ENCODE data around the gene PACRG.

Gene PACRG

DNA sequence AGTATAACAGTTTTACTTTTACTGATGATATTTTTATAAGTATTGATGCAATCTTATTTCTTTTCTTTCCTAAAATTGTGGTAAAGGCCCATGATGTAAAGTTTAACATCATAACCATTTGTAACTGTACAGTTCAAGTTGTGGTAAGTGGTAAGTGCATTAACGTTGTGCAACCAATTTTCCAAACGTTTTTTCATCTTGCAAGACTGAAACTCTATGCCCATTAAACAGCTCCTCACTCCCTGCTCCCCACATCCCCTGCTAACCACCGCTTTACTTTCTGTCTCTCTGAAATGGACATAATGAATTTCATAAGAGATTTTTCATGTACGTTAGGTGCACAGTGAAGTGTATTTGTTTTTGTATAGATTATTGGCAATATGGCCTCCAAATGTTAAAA lies 106.0 kb downstream of the PACRG start:
- CTCF ChIA-PET: no interaction called here
- TF ChIP-seq, protein P1, sequence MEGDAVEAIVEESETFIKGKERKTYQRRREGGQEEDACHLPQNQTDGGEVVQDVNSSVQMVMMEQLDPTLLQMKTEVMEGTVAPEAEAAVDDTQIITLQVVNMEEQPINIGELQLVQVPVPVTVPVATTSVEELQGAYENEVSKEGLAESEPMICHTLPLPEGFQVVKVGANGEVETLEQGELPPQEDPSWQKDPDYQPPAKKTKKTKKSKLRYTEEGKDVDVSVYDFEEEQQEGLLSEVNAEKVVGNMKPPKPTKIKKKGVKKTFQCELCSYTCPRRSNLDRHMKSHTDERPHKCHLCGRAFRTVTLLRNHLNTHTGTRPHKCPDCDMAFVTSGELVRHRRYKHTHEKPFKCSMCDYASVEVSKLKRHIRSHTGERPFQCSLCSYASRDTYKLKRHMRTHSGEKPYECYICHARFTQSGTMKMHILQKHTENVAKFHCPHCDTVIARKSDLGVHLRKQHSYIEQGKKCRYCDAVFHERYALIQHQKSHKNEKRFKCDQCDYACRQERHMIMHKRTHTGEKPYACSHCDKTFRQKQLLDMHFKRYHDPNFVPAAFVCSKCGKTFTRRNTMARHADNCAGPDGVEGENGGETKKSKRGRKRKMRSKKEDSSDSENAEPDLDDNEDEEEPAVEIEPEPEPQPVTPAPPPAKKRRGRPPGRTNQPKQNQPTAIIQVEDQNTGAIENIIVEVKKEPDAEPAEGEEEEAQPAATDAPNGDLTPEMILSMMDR (conservative IDR thresholded peaks at IDR 0.05; ENCODE audit: low read depth): no peak
- DNase-seq (ENCODE audit: low spot score): no peak
- H3K27ac ChIP-seq: no peak overlapping the region
- POLR2A ChIA-PET (ENCODE audit: low non-redundant PET): no interaction called here

DNA sequence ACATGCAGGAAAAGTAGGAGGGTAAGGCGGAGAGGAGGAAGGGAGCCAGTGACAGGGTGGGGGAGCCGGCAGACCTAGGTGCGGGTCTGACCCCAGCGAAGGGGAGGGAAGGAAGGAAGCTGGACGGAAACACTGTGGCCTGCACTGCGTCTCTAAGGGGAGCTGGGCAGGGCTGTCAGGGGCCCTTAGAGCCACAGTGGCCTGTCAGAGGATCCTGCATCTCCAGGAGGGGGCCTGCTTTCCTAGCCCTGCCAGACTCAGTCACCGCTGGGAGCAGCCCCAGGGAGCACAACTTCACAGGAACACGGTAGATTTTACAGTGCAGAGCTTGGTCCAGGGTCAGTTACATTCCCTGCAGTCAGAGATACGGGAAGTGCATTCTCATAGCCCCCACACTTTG lies 118.2 kb downstream of the PACRG start:
- H3K27ac ChIP-seq: no peak overlapping the region
- POLR2A ChIA-PET (ENCODE audit: low non-redundant PET): no interaction called here
- CTCF ChIA-PET: interaction anchor here (0.7 kb wide), 1 partner anchor 1110 kb away, joined by 3 read pairs; no protein-coding TSS in a partner anchor
- DNase-seq (ENCODE audit: low spot score): no peak
- TF ChIP-seq, protein P1 (conservative IDR thresholded peaks at IDR 0.05; ENCODE audit: low read depth): no peak

DNA sequence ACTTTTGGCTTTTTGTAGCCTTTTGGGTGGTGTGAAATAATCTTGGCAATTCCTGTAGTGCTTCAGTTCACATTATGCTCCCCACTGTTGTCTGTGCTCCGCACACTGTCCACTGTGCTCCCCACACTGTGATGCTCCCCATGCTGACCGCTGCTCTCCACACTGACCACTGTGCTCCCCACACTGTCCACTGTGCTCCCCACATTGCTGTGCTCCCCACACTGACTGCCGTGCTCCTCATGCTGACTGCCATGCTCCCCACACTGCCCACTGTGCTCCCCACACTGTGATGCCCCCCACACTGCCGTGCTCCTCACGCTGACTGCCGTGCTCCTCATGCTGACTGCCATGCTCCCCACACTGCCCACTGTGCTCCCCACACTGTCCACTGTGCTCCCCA lies 118.9 kb downstream of the PACRG start:
- TF ChIP-seq, protein P1 (conservative IDR thresholded peaks at IDR 0.05; ENCODE audit: low read depth): no peak
- DNase-seq (ENCODE audit: low spot score): no peak
- no peak overlapping the region for H3K27ac ChIP-seq
- POLR2A ChIA-PET (ENCODE audit: low non-redundant PET): no interaction called here
- CTCF ChIA-PET: no interaction called here

DNA sequence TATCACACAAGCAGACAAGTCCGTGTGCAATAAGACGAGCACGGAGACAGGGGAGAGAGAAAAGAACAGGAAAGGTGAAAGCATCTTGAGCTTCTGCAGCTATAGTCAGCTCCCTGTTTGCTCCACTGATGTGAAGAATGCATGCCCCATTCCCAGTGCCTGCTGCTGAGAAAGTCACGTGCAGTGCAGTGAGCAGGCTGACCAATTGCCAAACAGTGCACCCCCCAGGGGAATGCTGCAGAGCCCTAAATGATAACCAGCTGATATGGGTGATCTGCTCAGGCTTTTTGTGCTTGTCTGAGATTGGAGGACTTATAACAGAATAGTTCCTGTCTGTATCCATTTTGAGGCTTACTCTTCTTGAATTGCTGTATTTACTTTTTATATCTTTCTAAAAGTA lies 121.5 kb downstream of the PACRG start:
- POLR2A ChIA-PET (ENCODE audit: low non-redundant PET): no interaction called here
- H3K27ac ChIP-seq: no peak overlapping the region
- CTCF ChIA-PET: no interaction called here
- TF ChIP-seq, protein P1 (conservative IDR thresholded peaks at IDR 0.05; ENCODE audit: low read depth): no peak
- no peak for DNase-seq (ENCODE audit: low spot score)

- ChIA-PET POLR2A (ENCODE audit: low non-redundant PET) (no interaction called here), CTCF (no interaction called here)
- no peak overlapping the region for H3K27ac ChIP-seq
- DNase-seq (ENCODE audit: low spot score): no peak
- TF ChIP-seq, protein P1 (conservative IDR thresholded peaks at IDR 0.05; ENCODE audit: low read depth): no peak
Measured at GRCh38 chr6:162852192-162852591, 124.4 kb downstream of the PACRG start.

GRCh38 chr6:162852840-162853577 lies 125.2 kb downstream of the PACRG start:
- DNase-seq (ENCODE audit: low spot score): no peak
- TF ChIP-seq, protein P1 (conservative IDR thresholded peaks at IDR 0.05; ENCODE audit: low read depth): no peak
- POLR2A ChIA-PET (ENCODE audit: low non-redundant PET): no interaction called here
- no peak overlapping the region for H3K27ac ChIP-seq
- CTCF ChIA-PET: interaction anchor here (0.5 kb wide), 1 partner anchor 1093 kb away, joined by 9 read pairs; no protein-coding TSS in a partner anchor

Measured in RWPE1 (cell line).